GM12878 (cell line): Measurements from ENCODE around the gene ZCRB1. TPM values are rescaled to one million over a fixed set of nuclear protein-coding genes. Genes with fewer than 3 reads are reported as not detected.

ENCODE experiments used
- CHD1 ChIP-seq: IDR thresholded peaks from 2 replicates; pipeline ENCODE4 v1.6.1; 2012; ENCODE audit warnings: low read depth, low read length, improper control_type of control experiment
- CUX1 ChIP-seq: IDR thresholded peaks from 2 replicates; pipeline ENCODE4 v1.6.1; 2012; ENCODE audit warnings: improper control_type of control experiment, low read depth, low read length; ENCODE audit not compliant: insufficient replicate concordance
- E2F4 ChIP-seq: IDR thresholded peaks from 2 replicates; pipeline ENCODE4 v1.6.1; 2012; ENCODE audit warnings: low read depth, low read length, improper control_type of control experiment
- ELK1 ChIP-seq: IDR thresholded peaks from 2 replicates; pipeline ENCODE4 v1.6.1; 2012; ENCODE audit warnings: low read depth, low read length, improper control_type of control experiment
- ETV6 ChIP-seq, 2 experiments: fragments of 450-650 bp in 1 of 2; IDR thresholded peaks in 1 of 2; conservative IDR thresholded peaks in 1 of 2; 2 replicates each; pipeline ENCODE4 v1.6.1; 2014; ENCODE audit warnings: antibody characterized with exemption in 1 of 2, borderline replicate concordance in 1 of 2, low read depth in 1 of 2, mild to moderate bottlenecking in 1 of 2, moderate library complexity in 1 of 2
- GABPA ChIP-seq: IDR thresholded peaks from 2 replicates; pipeline ENCODE4 v1.6.1; 2014; ENCODE audit warnings: antibody characterized with exemption, low read depth, mild to moderate bottlenecking, inconsistent platforms
- KDM1A ChIP-seq: fragments of 200-600 bp; sonication (generic); IDR thresholded peaks from 2 replicates; pipeline ENCODE4 v1.6.1; 2016; ENCODE audit warnings: borderline replicate concordance
- NFYB ChIP-seq: IDR thresholded peaks from 2 replicates; pipeline ENCODE4 v1.6.1; 2011; ENCODE audit warnings: low read depth, mild to moderate bottlenecking, low read length, improper control_type of control experiment, moderate library complexity; ENCODE audit not compliant: insufficient read depth
- NKRF ChIP-seq: fragments of 450-650 bp; conservative IDR thresholded peaks from 2 replicates; pipeline ENCODE4 v1.6.1; 2017; ENCODE audit warnings: mild to moderate bottlenecking, moderate library complexity
- RUNX3 ChIP-seq: IDR thresholded peaks from 2 replicates; pipeline ENCODE4 v1.6.1; 2012; ENCODE audit warnings: low read length, inconsistent platforms
- SREBF2 ChIP-seq: IDR thresholded peaks from 2 replicates; pipeline ENCODE4 v1.6.1; 2012; ENCODE audit warnings: mild to moderate bottlenecking, low read length
- ZNF24 ChIP-seq: fragments of 450-650 bp; IDR thresholded peaks from 2 replicates; pipeline ENCODE4 v1.6.1; 2017; ENCODE audit warnings: antibody characterized with exemption, mild to moderate bottlenecking
- polyA plus RNA-seq, 11 experiments: library from polyadenylated mRNA; depleted of rRNA in 4 of 11; unstranded in 6 of 11; stranded (reverse) in 5 of 11; fragments of >200 nt; fragmentation: Nextera tagmentation in 4 of 11; fragmentation: Illumina TruSeq in 1 of 11; extraction: Ambion mirVana in 4 of 11; extraction: Trizol in 1 of 11; gene quantifications; 1 replicate in 1 of 11; 2 replicates in 10 of 11; pipeline versions ENCODE4 v1.2.1 to v1.2.3, GENCODE V29; 2011 to 2016; ENCODE audit warnings: inconsistent platforms in 2 of 11, missing spikeins in 2 of 11, low read depth in 1 of 11
- total RNA-seq, 4 experiments: library from RNA; depleted of rRNA in 3 of 4; stranded (reverse); fragments of >200 nt in 3 of 4; fragmentation: Illumina TruSeq in 1 of 4; extraction: Trizol in 1 of 4; gene quantifications; 2 replicates each; pipeline versions ENCODE4 v1.2.1 to v1.2.3, GENCODE V29; 2013 to 2021

ZCRB1 gene
- total and polyA plus RNA-seq, 10 of the 15 experiments (the other 5 are each of a cell fraction or from before 2014, with no cell fraction given): 43.3 to 178 (median 88.6) TPM

- TF ChIP-seq NKRF (no peak), CHD1 (no peak), RUNX3 (no peak), ZNF24 (no peak), E2F4 (no peak), ELK1 (no peak), ETV6 (conservative IDR thresholded peaks at IDR 0.05 in 1 of 2, IDR thresholded peaks at IDR 0.05 in 1 of 2; ENCODE audit: borderline replicate concordance in 1 of 2, low read depth in 1 of 2) (no peak), CUX1 (no peak), GABPA (no peak), NFYB (no peak), SREBF2 (no peak), KDM1A (no peak)
- TF ChIP-seq, all 136 proteins: peak for 0
These were observed 17.8 kb upstream of the ZCRB1 start (continued) for GRCh38 chr12:42343721-42344120.
